HG03439 (cell line): Measurements from ENCODE around the gene LGALS3BP.

Experiments used
- ATAC-seq: cut with Tn5 transposase; IDR thresholded peaks from one replicate; pipeline ENCODE4 v1.9.1; 2021; ENCODE audit warnings: mild to moderate bottlenecking, moderate library complexity; ENCODE audit not compliant: unreplicated experiment

The LGALS3BP gene

DNA sequence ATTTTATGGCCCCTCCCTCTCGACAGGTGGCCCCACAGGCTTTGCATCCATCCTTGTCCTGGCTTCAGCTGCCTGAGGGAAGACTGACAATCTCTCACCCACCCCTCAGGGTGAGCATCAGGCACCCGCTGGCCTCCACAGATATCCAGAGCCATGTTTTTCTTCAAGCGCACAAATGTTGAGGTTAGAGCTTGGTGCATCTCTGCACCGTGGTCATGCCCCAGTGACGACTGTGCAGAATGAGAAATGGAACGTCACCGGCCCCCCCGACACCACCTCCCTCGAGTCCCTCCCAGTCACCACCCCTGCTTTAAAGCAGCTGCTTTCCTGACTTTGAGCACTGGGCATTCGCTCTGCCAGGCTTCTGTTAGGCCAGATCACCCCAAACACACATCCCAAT lies 34.8 kb downstream of the LGALS3BP start:
- ATAC-seq = no peak

GRCh38 chr17:78944026-78944425 lies 35.7 kb downstream of the LGALS3BP start:
- ATAC-seq = no peak

- no peak for ATAC-seq
Observed at GRCh38 chr17:78940708-78941107, 39.0 kb downstream of the LGALS3BP start.

- ATAC-seq = no peak
Observed at GRCh38 chr17:78940258-78940657, 39.5 kb downstream of the LGALS3BP start.

DNA sequence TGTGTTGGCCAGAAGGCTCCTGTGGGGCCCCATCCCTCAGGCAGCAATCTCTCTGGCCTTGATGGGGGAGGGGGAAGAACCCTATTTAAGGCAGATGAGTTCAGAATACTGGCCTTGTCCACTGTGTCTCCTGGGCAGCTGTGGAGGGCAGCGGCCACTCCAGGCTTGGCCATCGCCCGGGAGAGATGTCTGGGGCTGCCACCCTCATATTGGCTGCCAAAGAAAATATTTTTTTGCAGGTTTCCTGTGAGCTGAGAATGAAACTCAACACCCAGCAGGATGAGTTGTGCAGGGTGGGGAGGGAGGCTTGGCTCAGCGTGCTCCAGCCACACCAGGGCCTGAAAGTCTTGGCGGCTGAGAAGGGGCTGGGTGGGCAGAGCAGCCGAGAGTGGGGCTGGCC lies 40.1 kb downstream of the LGALS3BP start:
- no peak for ATAC-seq

DNA sequence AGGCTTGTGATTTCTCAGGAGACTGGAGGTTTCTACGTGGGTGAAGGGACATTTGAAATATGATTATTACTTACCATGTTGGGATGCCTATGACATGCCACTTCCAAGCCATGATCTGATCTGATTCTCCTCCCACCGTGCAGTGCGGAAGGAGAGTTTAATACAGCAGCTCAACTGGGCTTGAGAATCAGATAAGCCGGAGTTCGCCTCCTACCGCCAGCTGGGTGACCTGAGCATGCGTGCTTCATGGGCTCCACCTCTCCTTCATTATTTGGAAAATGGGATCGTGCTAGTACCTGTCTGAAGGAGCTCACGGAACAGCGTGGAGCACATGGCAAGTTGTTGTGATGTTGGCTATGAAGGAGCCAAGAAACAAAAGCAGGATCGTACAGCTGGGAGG lies 42.2 kb downstream of the LGALS3BP start:
- ATAC-seq = no peak

- no peak for ATAC-seq
Observed at GRCh38 chr17:78935419-78936323, 44.1 kb downstream of the LGALS3BP start.

- no peak for ATAC-seq
Observed at GRCh38 chr17:78934681-78935418, 44.9 kb downstream of the LGALS3BP start.

- ATAC-seq = no peak
Observed at GRCh38 chr17:78933959-78934568, 45.7 kb downstream of the LGALS3BP start.

GRCh38 chr17:78933025-78933958 lies 46.4 kb downstream of the LGALS3BP start:
- ATAC-seq = no peak

DNA sequence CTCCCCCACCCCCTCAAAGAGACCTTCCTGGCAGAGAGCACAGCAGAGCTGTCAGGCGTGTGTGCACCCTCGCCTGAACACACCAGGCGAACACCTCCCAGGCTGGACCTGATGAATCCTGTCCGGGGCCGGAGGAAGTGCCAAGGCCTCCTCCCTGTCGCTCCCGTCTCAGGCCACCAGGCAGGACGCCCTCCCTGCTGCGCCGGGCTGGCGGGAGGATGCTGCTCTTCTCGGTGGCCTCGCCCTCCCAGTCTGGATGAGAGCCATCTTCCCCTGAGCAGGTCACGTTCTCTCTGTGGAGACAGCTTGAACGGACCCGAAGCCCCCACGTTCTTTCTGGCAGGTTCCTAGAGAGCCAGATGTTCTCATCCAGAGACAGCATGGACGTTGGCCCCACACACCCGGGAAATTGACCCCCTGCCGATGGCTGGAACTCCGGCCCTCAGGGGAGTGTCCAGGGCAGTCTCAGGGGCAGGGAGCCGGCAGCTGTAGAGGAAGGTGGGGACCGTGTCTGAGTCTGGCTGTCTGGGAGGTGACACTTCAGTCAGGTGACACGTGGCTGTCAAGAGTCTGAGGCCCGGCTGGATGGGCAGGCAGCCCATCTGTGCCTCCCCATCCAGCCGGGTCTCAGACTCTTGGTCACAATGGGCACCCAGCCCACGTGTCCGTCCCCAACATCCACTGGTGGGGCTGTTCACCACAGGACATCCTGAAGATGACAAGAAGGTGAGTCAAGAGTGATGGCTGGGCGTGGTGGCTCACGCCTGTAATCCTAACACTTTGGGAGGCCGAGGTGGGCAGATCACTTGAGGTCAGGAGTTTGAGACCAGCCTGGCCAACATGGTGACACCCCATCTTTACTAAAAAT lies 49.6 kb downstream of the LGALS3BP start:
- ATAC-seq = no peak

GRCh38 chr17:78925662-78926555 lies 53.8 kb downstream of the LGALS3BP start:
- no peak for ATAC-seq

DNA sequence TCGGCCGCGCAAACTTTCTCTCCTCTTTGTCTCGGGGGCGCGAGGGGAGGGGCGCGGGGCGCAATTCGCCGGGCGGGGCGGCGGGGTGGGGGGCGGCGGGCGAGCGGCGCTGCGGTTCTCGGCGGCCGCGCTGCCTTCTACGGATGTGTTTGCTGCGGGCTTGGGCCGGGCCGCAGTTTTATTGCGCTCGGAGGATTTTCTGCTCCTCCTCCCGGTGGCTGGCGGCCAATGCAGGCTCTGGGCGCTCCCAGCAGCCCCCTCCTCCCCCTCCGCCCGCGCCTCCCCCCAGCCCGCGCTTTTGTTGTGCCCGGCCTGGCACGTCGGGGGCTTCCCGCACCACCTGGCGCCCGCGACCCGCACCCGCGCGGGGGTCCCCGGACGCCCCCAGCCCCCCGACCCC lies 54.5 kb downstream of the LGALS3BP start, which contains the start of gene TIMP2:
Gene TIMP2 (minus strand): TSS at position 154 of the 400 bp plus-strand sequence. CDS start 299 bp downstream, outside the sequence.
- no peak for ATAC-seq

GRCh38 chr17:78924481-78925151 lies 55.1 kb downstream of the LGALS3BP start:
- no peak for ATAC-seq

- no peak for ATAC-seq
Observed at GRCh38 chr17:78923660-78924453, 55.9 kb downstream of the LGALS3BP start.

DNA sequence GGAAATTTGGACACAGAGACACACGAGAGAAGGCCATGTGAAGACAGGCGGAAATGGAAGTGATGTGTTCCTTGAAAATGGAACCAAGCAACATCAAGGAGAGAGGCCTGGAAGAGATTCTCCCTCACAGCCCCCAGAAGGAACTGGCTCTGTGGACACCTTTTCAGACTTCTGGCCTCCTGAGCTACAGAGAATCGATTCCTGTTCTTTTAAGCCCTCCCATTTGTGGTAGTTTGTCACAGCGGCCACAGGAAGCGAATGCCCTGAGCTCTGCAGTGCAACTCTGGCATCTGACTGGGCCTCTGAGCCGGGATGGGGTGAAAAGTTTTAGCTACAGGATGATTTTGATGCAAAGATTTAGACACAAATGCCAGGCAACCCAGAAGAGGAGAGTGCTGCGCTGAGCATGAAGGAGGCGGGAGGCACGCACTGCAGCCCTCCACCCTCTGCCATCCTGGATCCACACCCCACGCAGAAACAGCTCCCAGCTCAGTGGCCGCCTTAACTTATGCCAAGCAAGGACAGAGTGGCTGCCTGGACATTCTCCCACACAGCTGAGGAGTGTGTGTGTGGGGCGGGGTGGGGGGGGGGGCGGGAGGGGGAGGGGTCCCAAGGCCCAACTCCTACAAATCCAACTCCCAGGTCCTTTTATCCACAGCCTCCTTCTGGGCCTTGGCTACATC lies 56.8 kb downstream of the LGALS3BP start:
- ATAC-seq = no peak
